CD4-positive, alpha-beta T cell treated with Interleukin-17A for 1 hour (primary cell): ENCODE data around the gene CABP4.
"Not testable (repeated sequence)": the region's sequence is repeated elsewhere in the genome, so short reads cannot be mapped to it uniquely, and the experiment has no call there.

Experiments
- DNase-seq: peaks from one replicate; pipeline ENCODE4 v3.0.0-alpha.2; 2020

CABP4 gene

GRCh38 chr11:67456068-67456705 lies 1.0 kb downstream of the CABP4 start:
- DNase-seq: no peak

DNA sequence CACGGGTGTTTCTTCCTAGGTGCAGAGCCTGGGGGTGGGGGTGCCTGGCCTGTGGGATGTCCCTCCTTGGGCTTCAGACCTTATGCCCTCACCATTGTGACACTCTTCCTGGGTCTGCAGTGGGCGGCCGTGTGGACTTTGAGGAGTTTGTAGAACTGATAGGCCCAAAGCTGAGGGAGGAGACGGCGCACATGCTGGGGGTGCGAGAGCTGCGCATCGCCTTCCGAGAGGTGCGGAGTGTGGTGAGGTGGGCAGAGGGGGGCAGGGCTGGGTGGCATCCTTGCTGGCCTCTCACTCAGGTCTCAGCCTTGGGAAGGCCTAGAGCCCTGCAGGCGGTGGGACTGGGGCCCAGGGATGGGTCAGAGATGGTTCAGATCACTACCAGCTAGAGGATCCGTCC lies 2.3 kb downstream of the CABP4 start:
- DNase-seq: no peak

DNA sequence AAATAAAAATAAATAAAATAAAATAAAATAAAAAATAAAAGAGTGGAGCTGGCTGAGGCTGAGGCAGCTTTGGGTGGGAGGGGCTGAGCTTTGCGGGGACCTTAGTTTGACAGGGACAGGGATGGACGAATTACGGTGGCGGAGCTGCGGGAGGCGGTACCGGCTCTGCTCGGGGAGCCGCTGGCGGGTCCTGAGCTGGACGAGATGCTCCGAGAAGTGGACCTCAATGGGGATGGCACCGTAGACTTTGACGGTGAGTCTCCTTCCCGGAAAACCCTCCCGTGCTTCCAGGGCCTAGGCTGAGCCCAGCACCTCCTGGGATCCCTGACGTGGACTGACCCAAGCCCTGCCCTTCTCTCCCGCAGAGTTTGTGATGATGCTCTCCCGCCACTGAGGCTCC lies 3.1 kb downstream of the CABP4 start:
- DNase-seq: no peak

GRCh38 chr11:67463186-67463585 lies 8.0 kb downstream of the CABP4 start:
- no peak for DNase-seq

DNA sequence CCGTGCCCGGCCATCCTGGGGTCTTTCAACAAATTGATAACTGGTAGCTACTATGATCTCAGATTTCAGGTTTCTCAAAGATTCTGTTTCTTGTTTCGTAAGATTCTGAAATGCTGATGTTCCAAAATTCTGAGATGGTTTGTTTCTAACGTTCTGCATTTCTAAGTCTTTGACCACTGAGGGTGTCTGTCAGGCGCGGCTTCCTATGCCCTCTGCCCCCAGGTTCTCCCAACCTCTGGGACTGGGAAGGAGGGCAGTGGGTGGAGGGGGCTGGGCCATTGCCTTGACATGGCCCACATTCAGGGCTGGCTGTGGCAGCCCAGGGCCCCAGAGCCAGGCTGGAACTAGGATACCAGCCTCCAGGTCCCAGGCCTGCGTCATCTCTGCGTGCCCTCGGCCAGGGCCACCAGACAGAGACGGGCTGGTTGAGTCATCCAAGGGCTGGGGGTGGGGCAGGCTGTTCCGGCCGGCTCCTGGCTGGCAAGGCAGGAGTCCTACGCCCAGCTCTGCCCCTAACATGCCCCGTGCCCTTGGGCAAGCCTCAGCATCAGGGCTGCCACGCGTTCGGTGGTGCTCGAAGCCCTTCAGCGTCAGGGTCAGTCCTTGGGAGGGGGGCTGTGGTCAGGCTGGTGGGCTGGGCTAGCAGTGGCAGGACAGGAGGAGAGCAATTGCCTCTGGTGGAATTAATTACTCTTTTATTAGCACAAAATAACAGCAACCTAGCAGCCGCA lies 8.7 kb downstream of the CABP4 start:
- no peak for DNase-seq

GRCh38 chr11:67464411-67465188 lies 9.4 kb downstream of the CABP4 start:
- peak; percentile 96 for DNase-seq

GRCh38 chr11:67465189-67465510 lies 10.0 kb downstream of the CABP4 start:
- DNase-seq: no peak

GRCh38 chr11:67465530-67465929 lies 10.4 kb downstream of the CABP4 start:
- not testable (repeated sequence) for DNase-seq

DNA sequence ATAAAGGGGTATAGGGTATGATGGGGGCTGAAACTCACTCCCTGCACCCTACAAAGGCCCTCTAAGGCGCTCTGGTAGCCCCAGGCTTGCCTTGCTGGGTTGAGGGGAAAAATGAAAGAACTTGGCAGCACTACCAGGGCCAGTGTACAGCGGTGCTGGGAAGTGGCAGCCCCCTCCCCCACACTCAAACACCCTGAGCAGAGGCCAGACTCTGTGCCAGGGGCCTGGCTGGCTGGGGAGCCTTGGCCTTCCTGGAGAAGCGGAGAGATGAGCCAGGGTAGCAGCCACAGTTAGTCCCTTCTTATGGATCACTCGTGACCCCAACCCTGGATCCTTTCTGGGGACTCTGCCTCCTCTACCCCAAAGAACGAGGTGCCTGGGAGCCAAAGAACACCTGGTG lies 11.2 kb downstream of the CABP4 start:
- no peak for DNase-seq

GRCh38 chr11:67466962-67467771 lies 12.0 kb downstream of the CABP4 start:
- DNase-seq: no peak

DNA sequence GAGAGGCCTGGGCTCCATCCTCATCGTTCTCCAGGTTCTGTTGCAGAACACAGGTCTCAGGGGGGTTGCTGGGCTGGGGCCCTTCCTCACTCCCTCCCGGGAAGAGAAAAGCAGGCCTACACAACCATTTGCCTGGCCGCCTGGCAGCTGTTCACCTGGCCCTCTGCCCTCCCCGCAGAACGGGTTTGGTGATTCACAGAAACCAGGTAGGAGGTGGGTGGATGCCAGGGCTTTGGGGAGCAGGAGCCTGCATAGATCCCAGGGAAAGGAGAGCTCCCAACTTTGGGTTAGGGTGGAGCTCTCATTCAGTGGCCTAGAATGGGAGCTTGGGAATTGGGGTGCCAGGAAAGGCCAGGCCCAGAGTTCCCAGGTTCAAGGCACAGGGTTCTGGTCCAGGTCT lies 12.9 kb downstream of the CABP4 start:
- DNase-seq: no peak

- peak; percentile 22 for DNase-seq
These were observed 13.3 kb downstream of the CABP4 start for GRCh38 chr11:67468456-67468758.

DNA sequence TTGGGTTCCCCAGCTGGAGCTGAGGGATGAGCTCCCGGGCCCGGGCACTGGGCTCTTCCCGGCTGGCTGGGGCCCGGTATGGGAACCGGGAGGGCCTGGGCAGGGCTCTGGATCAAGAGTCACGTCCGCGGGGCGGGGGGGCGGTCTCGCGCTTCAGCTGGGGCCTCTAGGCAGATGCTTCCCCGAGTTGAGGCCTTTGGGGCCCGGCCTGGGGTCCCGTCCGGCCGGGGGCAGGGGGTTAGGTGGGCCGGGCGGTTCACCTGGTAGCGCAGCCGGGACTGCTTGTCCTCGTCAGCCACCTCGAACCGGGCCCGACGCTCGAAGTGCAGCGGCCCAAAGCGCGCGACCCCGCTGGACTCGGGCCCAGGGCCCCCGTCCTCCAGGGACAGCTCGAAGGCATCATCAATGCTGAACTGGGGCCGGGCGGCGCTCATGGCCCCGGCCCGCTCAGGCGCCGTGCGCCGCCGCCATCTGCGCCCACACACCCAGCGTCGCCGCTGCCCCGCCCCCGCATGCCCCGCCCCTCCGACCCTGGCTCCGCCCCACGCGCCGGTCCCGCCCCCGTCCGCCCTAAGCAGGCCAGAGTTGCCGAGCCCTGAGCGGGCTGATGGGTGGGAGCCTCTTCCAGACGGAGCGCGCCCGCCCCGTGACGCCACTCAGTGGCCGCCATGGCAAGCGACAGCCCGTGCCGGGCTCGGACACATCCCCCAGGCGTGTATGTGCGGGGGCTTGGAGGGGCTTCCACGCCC lies 13.8 kb downstream of the CABP4 start, which contains the start of gene TMEM134:
TSS of gene TMEM134 (minus strand) at position 493 of the 749 bp plus-strand sequence. CDS start at position 434, 59 bp downstream.
- DNase-seq: peak; percentile 93

DNA sequence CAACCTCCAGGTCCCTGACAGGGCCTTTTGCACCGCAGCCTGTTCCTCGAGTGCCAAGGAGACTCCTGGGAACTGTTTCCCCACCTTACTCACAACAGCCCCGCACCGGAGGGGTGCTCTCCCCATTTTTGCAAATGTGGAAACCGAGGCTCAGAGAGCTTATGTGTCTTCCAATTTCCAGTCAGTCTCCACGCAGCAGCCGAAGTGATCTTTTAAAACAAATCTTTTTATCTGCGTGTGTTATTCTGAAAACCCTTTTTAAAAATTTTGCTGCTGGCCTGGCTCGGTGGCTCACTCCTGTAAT lies 14.3 kb downstream of the CABP4 start:
- DNase-seq: no peak

DNA sequence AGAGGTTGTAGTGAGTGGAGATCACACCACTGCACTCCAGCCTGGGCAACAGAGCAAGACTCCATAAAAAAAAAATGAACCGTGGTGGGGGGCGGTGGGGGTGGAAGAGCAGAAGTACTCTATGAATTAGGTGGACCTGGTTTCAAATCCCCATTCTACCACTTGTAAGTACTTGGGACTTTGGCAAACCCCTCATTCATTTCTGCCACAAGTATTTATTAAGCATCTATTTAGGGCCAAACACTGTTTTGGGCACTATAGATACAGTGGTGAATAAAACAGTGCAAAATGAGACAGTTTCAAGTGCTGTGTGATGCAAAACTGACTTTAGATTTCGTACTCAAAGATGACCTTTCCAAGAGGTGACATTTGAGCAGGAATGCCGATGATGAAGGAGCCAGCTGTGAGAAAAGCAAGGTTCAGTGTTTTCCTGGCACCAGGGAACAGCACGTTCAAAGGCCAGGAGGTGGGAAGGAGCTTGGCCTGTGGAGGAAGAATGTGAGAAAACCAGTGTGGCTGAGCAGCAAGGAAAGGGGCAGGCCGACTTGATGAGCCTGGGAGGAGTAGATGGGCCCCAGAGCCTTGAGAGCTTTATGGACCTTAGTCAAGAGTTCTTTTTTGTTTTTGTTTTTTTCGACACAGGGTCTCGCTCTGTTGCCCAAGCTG lies 15.3 kb downstream of the CABP4 start:
- DNase-seq: no peak

GRCh38 chr11:67472882-67473281 lies 17.7 kb downstream of the CABP4 start:
- DNase-seq: no peak

DNA sequence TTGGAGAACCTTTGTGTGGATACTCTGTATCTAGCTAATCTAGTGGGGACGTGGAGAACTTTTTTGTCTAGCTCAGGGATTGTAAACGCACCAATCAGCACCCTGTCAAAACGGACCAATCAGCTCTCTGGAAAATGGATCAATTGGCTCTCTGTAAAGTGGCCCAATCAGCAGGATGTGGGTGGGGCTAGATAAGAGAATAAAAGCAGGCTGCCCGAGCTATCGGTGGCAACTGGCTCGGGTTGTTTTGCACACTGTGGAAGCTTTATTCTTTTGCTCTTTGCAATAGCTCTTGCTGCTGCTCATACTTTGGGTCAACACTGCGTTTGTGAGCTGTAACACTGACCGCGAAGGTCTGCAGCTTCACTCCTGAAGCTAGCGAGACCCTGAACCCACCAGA lies 21.5 kb downstream of the CABP4 start:
- not testable (repeated sequence) for DNase-seq

GRCh38 chr11:67477344-67478050 lies 22.3 kb downstream of the CABP4 start:
- not testable (repeated sequence) for DNase-seq

DNA sequence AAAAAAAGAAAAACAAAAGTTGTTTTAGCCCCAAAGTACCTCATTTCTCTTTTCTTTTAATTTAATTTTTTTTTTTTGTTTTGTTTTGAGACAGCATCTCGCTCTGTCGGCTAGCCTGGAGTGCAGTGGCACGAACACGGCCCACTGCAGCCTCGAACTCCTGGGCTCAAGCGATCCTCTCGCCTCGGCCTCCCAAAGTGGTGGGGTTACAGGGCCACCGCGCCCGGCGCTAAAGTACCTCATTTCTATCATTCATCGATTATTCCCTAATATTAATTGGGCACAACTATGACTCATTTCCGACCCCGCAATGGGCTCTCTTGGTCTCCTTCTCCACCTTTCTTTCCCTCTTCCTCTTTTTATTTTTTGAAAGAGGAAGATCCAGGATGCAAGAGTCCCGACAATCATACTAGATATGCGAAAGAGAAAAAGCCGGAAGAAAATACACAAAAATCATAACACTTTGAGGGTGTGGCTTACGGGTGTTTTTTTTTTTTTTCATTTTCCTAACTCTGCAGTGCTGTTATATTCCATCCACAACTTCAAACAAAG lies 27.2 kb downstream of the CABP4 start:
- no peak for DNase-seq

DNA sequence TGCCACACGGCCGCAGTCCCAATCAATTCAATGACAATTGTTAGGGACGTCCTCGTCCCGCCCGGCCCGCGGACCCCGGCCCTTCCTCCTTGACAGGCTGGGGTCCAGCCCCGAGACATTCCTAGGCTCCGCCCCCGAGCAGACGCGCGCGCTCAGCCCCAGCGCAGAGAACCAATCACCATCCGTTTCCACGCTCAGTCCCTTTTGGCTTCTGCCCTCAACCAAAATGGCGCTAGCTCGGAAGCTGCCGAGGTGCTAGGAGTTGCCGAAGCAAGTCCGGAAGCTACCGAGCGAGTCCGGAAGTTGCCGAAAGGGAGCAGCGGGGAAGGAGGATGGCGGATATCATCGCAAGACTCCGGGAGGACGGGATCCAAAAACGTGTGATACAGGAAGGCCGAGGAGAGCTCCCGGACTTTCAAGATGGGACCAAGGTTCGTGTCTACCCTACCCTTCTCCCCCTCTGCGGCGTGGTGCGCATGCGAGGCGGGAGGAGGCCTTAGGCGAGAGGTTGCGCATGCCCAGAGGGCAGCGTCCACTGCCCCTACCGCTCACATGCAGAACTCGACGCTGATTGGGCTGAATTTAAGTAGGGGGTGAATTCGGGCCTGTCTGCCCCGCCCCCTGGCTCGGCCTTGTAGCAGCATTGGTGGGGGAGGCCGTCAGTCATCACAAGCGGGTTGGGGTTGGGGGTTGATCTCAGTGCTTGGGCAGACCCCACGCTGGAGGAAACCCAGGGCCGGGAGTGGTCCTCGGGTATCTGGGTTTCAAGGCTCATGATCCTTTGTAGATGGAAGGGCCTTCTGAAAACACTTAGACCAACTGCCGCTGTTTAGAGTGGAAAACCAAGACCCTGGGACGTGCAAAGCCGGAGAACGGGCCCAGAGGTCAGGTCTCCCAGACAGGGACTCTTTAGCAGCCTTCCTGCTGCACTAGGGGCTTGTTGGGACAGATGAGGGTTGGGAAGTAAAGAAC lies 28.0 kb downstream of the CABP4 start, which contains the start of gene AIP:
TSS of gene AIP (plus strand) at position 200 of the 972 bp plus-strand sequence. CDS start at position 333, 133 bp downstream.
- peak; percentile 98 for DNase-seq
